HG03175 (cell line): Measurements from ENCODE around the gene ACTBL2.
"Not testable (repeated sequence)": the region's sequence is repeated elsewhere in the genome, so short reads cannot be mapped to it uniquely, and the experiment has no call there.

Experiments
- ATAC-seq: cut with Tn5 transposase; IDR thresholded peaks from one replicate; pipeline ENCODE4 v1.9.1; 2021; ENCODE audit warnings: mild to moderate bottlenecking, moderate library complexity; ENCODE audit not compliant: unreplicated experiment

Gene ACTBL2

DNA sequence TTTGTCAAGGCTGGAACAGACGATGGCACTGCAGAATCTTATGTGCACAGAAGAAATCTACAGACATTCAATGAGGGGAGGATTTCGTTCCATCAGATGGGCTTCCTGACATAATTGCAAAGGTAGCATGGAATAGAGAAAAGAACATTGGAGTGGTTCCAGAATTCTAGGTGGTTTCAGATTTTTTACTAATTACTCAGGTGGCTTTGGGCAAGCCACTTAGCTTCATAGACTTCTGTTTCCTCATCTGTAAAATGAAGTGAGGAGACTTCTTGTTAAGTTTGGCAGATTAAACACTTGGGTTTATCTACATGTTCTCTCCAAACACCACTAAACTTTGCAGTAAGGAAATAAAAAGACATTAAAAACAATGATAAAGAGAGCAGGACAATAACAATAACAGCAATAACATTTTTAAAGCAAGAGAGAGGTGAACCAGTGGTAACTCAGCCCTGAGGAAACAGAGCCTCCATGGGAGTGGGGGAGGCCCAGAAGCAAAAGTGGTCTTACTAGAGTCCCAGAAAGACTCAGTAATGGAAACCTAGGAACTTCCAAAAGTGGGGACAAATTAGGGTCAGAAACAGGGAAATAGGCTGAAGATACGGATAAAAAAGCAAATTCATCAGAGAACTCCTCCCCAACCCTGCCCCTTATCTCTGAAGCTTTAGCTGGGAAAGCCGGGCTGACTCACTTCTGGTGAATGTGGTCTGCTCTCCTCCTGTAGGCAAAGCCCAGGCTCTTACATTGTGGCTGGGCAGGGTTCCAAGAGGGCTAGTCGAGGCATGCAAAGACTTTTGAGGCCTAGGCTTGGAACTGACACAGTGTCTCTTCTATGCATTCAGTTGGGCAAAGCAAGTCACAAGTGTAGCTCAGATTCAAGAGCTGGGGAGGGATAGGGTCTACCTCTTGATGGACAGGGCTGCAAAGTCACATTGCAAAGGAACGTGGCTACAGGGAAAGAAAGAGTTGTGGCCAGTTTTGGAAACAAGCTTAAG, 11.8 kb upstream of the ACTBL2 start:
- ATAC-seq: no peak

GRCh38 chr5:57493034-57493433, 10.4 kb upstream of the ACTBL2 start:
- ATAC-seq: no peak

DNA sequence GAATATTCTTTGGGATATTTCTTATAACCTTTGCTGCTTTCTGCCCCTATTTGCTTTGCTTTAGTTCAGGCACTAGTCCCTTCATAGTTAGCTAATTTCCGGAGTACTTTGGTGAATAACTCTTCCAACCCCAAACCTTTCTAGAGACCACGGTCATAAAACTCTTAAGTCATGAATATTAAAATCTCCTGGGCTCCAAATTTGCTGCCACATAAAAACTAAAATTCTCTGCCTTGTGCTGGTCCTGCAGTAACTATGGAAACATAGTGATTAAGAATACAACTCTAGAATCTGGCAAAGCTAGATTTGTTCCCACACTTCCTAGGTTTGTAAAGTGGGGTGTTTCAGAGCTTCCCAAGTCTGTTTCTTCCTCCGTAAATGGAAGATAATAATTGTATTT, 10.0 kb upstream of the ACTBL2 start:
- no peak for ATAC-seq

GRCh38 chr5:57491369-57491965, 8.9 kb upstream of the ACTBL2 start:
- ATAC-seq: no peak

GRCh38 chr5:57488215-57488955, 5.8 kb upstream of the ACTBL2 start:
- ATAC-seq: no peak

DNA sequence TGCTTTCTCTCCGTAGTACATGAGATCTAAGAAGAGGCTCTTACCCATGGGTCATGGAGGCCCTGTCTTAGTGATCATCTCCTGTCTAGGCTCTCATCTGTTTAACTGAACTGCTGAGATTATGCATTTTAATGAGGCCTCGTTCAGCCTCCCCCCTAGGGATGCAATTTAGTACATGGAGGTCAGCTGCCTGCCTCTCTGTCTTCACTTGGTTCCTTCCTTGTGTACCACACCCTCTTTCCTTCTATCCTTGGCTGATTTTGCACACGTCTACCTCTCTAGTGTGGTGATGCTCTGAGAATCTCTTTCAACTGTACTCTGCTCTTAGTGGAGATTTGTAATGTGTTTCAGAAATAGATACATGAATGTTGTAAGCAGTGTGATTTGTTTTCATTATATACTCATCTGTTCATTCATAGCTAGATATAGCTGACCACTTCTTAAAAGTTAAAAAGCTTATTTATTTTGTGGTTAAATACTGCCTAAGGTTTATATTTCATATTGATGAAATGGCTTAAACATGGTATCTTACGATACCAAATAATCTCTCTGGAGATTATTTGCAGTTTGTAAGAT, 3.5 kb upstream of the ACTBL2 start:
- no peak for ATAC-seq

DNA sequence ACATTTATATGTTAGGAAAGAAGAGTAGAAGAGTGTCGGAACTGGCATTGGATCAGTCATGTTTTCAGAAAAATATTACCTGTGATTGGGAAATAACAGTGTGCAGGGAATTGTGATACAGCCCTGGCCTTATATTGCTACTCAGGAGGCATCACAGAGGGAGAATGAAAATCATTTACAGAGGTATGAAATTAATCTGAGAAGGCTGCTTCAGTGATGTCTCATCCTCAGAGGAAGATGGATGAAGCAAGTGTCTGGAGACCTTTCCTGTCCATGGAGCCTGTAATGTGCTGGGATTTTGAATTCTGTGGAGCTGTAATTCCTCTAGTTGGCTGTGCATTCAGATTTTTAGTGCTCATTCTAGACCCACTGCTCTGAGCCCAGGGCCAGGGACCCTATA, 3.8 kb downstream of the ACTBL2 start:
- no peak for ATAC-seq

DNA sequence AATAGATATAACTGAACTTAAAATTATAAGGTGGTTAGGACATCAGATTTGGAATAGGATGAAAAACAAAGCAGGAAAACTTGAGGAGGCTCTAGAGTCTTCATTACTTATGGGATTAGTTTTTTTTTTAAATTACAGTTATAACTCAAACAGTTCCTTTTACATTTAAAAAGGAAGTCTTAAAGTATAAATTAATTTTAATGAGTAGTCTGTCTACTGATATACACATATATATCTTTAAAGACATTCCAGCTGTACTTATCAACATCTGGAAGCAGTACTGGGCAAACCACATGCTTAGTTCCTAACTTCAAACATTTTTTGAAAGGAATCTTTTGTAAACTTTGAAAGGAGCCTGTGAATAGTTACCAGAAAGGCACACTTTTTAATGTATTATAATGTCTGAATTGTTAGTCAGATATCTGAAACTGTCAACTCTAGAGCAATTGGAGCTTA, 6.0 kb downstream of the ACTBL2 start:
- ATAC-seq: no peak

GRCh38 chr5:57470339-57470738, 12.3 kb downstream of the ACTBL2 start:
- ATAC-seq: no peak

GRCh38 chr5:57468481-57469163, 14.0 kb downstream of the ACTBL2 start:
- ATAC-seq: no peak

DNA sequence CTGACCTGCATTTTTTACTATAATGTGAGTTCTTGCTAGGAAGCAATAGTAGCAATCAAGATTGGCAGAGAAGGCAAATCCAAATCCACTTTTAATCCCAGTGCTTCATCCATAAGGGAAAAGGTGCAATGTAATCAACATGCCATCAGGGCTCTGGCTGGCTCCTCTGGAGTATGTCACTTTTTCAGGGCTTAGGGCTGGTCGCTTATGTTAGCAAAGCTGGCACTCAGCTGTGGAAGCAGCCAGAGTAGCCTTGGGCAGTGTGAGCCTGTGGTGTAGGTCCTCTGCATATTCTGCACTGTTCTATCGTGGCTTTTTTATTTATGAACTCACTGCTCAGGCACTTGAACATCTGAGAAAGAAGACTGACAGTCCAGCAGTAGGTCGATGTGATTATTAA, 16.1 kb downstream of the ACTBL2 start:
- ATAC-seq: no peak

DNA sequence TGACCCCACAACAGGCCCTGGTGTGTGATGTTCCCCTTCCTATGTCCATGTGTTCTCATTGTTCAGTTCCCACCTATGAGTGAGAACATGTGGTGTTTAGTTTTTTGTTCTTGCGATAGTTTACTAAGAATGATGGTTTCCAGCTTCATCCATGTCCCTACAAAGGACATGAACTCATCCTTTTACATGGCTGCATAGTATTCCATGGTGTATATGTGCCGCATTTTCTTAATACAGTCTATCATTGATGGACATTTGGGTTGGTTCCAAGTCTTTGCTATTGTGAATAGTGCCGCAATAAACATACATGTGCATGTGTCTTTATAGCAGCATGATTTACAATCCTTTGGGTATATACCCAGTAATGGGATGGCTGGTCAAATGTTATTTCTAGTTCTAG, 22.6 kb downstream of the ACTBL2 start:
- not testable (repeated sequence) for ATAC-seq

DNA sequence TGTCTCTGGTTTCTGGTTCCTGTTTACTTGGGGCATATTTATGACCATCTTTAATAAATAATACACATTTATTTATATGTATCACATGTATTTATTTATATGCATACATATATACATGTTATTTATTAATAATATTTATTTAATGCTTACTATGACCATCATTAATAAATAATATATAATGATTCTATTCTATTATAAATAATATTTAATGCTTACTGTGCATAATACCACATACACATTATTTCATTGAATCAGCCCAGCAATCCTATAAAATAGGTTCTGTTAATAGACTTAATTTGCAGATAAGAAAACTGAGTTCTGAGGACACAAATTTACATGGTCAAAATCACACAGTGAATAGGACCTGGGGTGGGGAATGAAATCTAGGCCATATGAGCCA, 24.2 kb downstream of the ACTBL2 start:
- ATAC-seq: no peak

DNA sequence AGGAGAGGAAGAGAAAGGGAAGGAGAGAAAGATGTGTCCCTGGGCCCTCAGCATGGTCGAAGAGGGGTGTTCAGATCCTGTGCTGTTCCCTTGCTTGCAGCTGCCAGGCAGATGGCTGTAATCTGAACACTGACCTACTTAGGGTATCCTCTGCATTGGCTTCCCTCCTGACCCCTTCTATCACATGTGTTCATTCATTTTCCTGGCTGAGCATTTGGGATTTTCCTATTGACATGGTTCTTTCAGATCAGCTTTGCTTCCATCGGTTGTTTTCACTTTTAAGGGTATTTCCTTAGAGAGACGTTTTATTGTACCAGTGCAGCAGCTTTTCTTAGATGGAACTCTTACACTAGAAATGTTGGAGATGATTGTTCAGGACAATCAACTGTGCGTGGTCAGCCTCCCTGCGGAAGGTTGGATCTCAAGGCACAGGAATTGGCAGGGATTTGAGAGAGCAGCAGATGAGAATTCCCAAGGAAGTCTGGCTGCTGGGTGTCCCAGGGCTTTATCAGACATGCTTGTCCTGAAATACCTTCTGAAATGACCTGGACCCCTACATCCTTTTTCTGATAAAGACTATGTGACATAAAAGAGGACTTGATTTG, 26.0 kb downstream of the ACTBL2 start:
- no peak for ATAC-seq

- no peak for ATAC-seq
Observed at GRCh38 chr5:57455511-57456455, 26.8 kb downstream of the ACTBL2 start.

- no peak for ATAC-seq
Observed at GRCh38 chr5:57454896-57455295, 27.7 kb downstream of the ACTBL2 start.

GRCh38 chr5:57453728-57454127, 28.9 kb downstream of the ACTBL2 start:
- no peak for ATAC-seq

DNA sequence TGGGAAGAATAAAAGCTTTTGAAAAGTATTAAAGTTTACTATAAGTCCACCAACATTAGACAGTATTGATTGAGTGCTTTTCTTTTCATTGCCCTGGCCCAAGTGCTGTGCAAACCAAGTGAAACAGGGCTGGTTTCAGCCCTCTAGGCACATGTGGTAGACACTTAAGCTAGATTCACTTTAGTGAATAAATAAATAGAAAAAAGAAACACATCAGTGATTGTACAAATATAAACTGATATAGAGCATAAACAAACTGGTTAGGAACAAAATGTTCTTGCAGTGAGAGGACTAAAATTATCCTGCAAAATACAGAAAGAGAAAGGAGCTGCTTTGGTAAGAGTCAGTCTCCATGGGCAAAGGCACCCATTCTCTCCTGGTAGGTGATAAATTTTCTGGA, 29.7 kb downstream of the ACTBL2 start:
- no peak for ATAC-seq
